SH-SY5Y (cell line): Measurements from ENCODE around the gene WWOX.

ENCODE experiments used
- GATA2 ChIP-seq: IDR thresholded peaks from 2 replicates; pipeline ENCODE4 v1.6.1; 2011; ENCODE audit warnings: mild to moderate bottlenecking, low read depth, low read length
- GATA3 ChIP-seq: IDR thresholded peaks from 2 replicates; pipeline ENCODE4 v1.6.1; 2011; ENCODE audit warnings: low read depth, mild to moderate bottlenecking, low read length, moderate library complexity

The WWOX gene

GRCh38 chr16:78413651-78414050 is 314.2 kb downstream of the WWOX start:
- TF ChIP-seq GATA2 = no peak
- no peak for TF ChIP-seq GATA3

GRCh38 chr16:78415013-78415412 is 315.6 kb downstream of the WWOX start:
- TF ChIP-seq GATA2 (no peak), GATA3 (no peak)

- no peak for TF ChIP-seq GATA3
- TF ChIP-seq GATA2 = no peak
Observed at GRCh38 chr16:78415669-78416068, 316.2 kb downstream of the WWOX start.

- TF ChIP-seq GATA2 = no peak
Observed at GRCh38 chr16:78416400-78416799, 316.9 kb downstream of the WWOX start.

GRCh38 chr16:78421181-78421708 is 321.8 kb downstream of the WWOX start:
- no peak for TF ChIP-seq GATA2
- no peak for TF ChIP-seq GATA3

GRCh38 chr16:78425281-78425680 is 325.8 kb downstream of the WWOX start:
- no peak for TF ChIP-seq GATA2
- no peak for TF ChIP-seq GATA3

GRCh38 chr16:78425891-78426510 is 326.5 kb downstream of the WWOX start:
- peak; percentile 52 for TF ChIP-seq GATA2
- TF ChIP-seq GATA3 = no peak

- TF ChIP-seq GATA2 = no peak
- TF ChIP-seq GATA3 = no peak
Observed at GRCh38 chr16:78428193-78428592, 328.7 kb downstream of the WWOX start.

- no peak for TF ChIP-seq GATA2
- no peak for TF ChIP-seq GATA3
Observed at GRCh38 chr16:78430281-78430680, 330.8 kb downstream of the WWOX start.

GRCh38 chr16:78431004-78431670 is 331.7 kb downstream of the WWOX start:
- TF ChIP-seq GATA2 = no peak
- TF ChIP-seq GATA3 = no peak

GRCh38 chr16:78431701-78432100 is 332.2 kb downstream of the WWOX start:
- TF ChIP-seq GATA2 = no peak

- TF ChIP-seq GATA3 (no peak), GATA2 (no peak)
Observed at GRCh38 chr16:78432451-78432850, 333.0 kb downstream of the WWOX start.

GRCh38 chr16:78433116-78433515 is 333.7 kb downstream of the WWOX start:
- no peak for TF ChIP-seq GATA3

GRCh38 chr16:78434401-78434800 is 334.9 kb downstream of the WWOX start:
- TF ChIP-seq GATA2 (no peak), GATA3 (no peak)

GRCh38 chr16:78435260-78435659 is 335.8 kb downstream of the WWOX start:
- TF ChIP-seq GATA2 (no peak), GATA3 (no peak)
